Endodermal cell (in vitro differentiated cells): ENCODE measurements around the gene PNPLA8. TPM values are rescaled to one million over a fixed set of nuclear protein-coding genes. Genes with fewer than 3 reads are reported as not detected.

ENCODE experiments used
- DNase-seq: peaks from one replicate; pipeline ENCODE4 v3.0.0-alpha.2; 2017
- H3K27ac ChIP-seq: 2 replicates; pipeline ENCODE4 v1.5.1; 2013; ENCODE audit warnings: mild to moderate bottlenecking, low read depth, low read length, moderate library complexity
- H3K27me3 ChIP-seq: 2 replicates; pipeline ENCODE4 v1.6.1; 2013; ENCODE audit warnings: mild to moderate bottlenecking, low read length, moderate library complexity; ENCODE audit not compliant: insufficient read depth, control insufficient read depth, poor library complexity, severe bottlenecking
- H3K36me3 ChIP-seq: 2 replicates; pipeline ENCODE4 v1.7.0; 2013; ENCODE audit warnings: mild to moderate bottlenecking, low read length, moderate library complexity; ENCODE audit not compliant: control insufficient read depth, insufficient read depth
- H3K4me1 ChIP-seq: one replicate; pipeline ENCODE4 v1.7.0; 2013; ENCODE audit warnings: low read length; ENCODE audit not compliant: control insufficient read depth, insufficient read depth
- H3K4me3 ChIP-seq: 2 replicates; pipeline ENCODE4 v1.5.1; 2013; ENCODE audit warnings: mild to moderate bottlenecking, low read length, moderate library complexity
- H3K9ac ChIP-seq: 2 replicates; pipeline ENCODE4 v1.6.1; 2013; ENCODE audit warnings: mild to moderate bottlenecking, low read length, moderate library complexity; ENCODE audit not compliant: poor library complexity, severe bottlenecking; ENCODE audit errors: extremely low read depth
- H3K9me3 ChIP-seq: 2 replicates; pipeline ENCODE4 v1.6.1; 2013; ENCODE audit warnings: mild to moderate bottlenecking, low read length, moderate library complexity; ENCODE audit not compliant: control insufficient read depth
- H3K27ac Mint-ChIP-seq: 2 replicates; pipeline ENCODE4 v1.8.0; 2020; ENCODE audit warnings: mixed read lengths
- H3K27me3 Mint-ChIP-seq: 2 replicates; pipeline ENCODE4 v1.8.0; 2021; ENCODE audit warnings: mild to moderate bottlenecking, mixed read lengths; ENCODE audit not compliant: insufficient read depth
- H3K36me3 Mint-ChIP-seq: 2 replicates; pipeline ENCODE4 v1.8.0; 2020; ENCODE audit warnings: low read depth, mixed read lengths
- H3K4me1 Mint-ChIP-seq: 2 replicates; pipeline ENCODE4 v1.8.0; 2020; ENCODE audit warnings: mixed read lengths
- H3K4me3 Mint-ChIP-seq: 2 replicates; pipeline ENCODE4 v1.8.0; 2020; ENCODE audit warnings: mild to moderate bottlenecking, moderate library complexity, mixed read lengths
- H3K9me3 Mint-ChIP-seq: 2 replicates; pipeline ENCODE4 v1.8.0; 2020; ENCODE audit warnings: mild to moderate bottlenecking, mixed read lengths
- CTCF ChIP-seq: fragments of 200-600 bp; sonication (generic); conservative IDR thresholded peaks from 2 replicates; pipeline ENCODE4 v1.5.0; 2021; ENCODE audit warnings: antibody characterized with exemption, mild to moderate bottlenecking
- WGBS, 2 experiments: methylation state at CpG; one replicate each; pipeline versions ENCODE4 v1.1.5 to v1.1.7; 2013; ENCODE audit warnings: missing lambda C conversion rate in 2 of 2, mixed read lengths in 1 of 2; ENCODE audit not compliant: insufficient coverage in 1 of 2, insufficient read length in 1 of 2; 5-methylcytosine and 5-hydroxymethylcytosine counted together
- total RNA-seq, 2 donors: library from RNA; stranded (reverse); fragmentation: NEBNext Ultra II Directional in 1 of 2; extraction: Animal tissue kit (Norgen Biotek cat#: 25700) in 1 of 2; gene quantifications; 2 replicates in 1 of 2; 3 replicates in 1 of 2; pipeline ENCODE4 v1.2.1, GENCODE V29; 2021

PNPLA8 gene
- total RNA-seq, 2 donors from 2014 or later = 15.9 to 20.1 TPM

GRCh38 chr7:108440613-108441012 lies 85.3 kb downstream of the PNPLA8 start:
- Mint-ChIP-seq H3K4me1 (peaks cover 8% of the 10 kb centered on the region), H3K27me3 (peaks cover 6% of the 10 kb centered on the region), H3K27ac (no peak overlapping the region), H3K36me3 (no peaks in the 10 kb centered on the region), H3K9me3 (peaks cover under 1% of the 10 kb centered on the region), H3K4me3 (no peak overlapping the region)
- no peak for DNase-seq
- H3K27ac ChIP-seq = no peak overlapping the region
- no peaks in the 10 kb centered on the region for H3K27me3 ChIP-seq
- H3K4me3 ChIP-seq = no peak overlapping the region
- H3K9ac ChIP-seq = no peak overlapping the region
- 92 to 97% methylated on average over 2 to 3 of the region's 3 CpGs for WGBS, 2 experiments
- peaks cover 6% of the 10 kb centered on the region for H3K4me1 ChIP-seq
- peaks cover 6% of the 10 kb centered on the region for H3K9me3 ChIP-seq
- H3K36me3 ChIP-seq = no peaks in the 10 kb centered on the region
- TF ChIP-seq CTCF = no peak

GRCh38 chr7:108436906-108437305 lies 89.0 kb downstream of the PNPLA8 start:
- peaks cover 16% of the 10 kb centered on the region for H3K4me1 ChIP-seq
- no peak for DNase-seq
- Mint-ChIP-seq H3K27me3 (no peaks in the 10 kb centered on the region), H3K9me3 (peaks cover 6% of the 10 kb centered on the region), H3K27ac (no peak overlapping the region), H3K4me3 (no peak overlapping the region), H3K36me3 (no peaks in the 10 kb centered on the region), H3K4me1 (peaks cover 19% of the 10 kb centered on the region)
- H3K9ac ChIP-seq = no peak overlapping the region
- WGBS, 2 experiments = 82 to 87% methylated on average over 3 of the region's 3 CpGs
- peaks cover 13% of the 10 kb centered on the region for H3K9me3 ChIP-seq
- no peak overlapping the region for H3K27ac ChIP-seq
- H3K4me3 ChIP-seq = no peak overlapping the region
- TF ChIP-seq CTCF = no peak
- H3K36me3 ChIP-seq = no peaks in the 10 kb centered on the region
- H3K27me3 ChIP-seq = no peaks in the 10 kb centered on the region

GRCh38 chr7:108434010-108434409 lies 91.9 kb downstream of the PNPLA8 start:
- no peak overlapping the region for H3K27ac ChIP-seq
- no peak for TF ChIP-seq CTCF
- no peak overlapping the region for H3K9ac ChIP-seq
- no peaks in the 10 kb centered on the region for H3K36me3 ChIP-seq
- Mint-ChIP-seq H3K27me3 (no peaks in the 10 kb centered on the region), H3K27ac (no peak overlapping the region), H3K4me3 (no peak overlapping the region), H3K36me3 (no peaks in the 10 kb centered on the region), H3K4me1 (peaks cover 12% of the 10 kb centered on the region), H3K9me3 (peaks cover 6% of the 10 kb centered on the region)
- peaks cover 13% of the 10 kb centered on the region for H3K9me3 ChIP-seq
- 86 to 90% methylated on average over 2 of the region's 2 CpGs for WGBS, 2 experiments
- H3K4me1 ChIP-seq = peaks cover 10% of the 10 kb centered on the region
- no peak for DNase-seq
- H3K4me3 ChIP-seq = no peak overlapping the region
- no peaks in the 10 kb centered on the region for H3K27me3 ChIP-seq
